HG02610 (cell line): Measurements from ENCODE around the gene CFAP45.

Experiments used
- ATAC-seq: cut with Tn5 transposase; IDR thresholded peaks from one replicate; pipeline ENCODE4 v1.9.1; 2021; ENCODE audit warnings: mild to moderate bottlenecking, moderate library complexity; ENCODE audit not compliant: unreplicated experiment

CFAP45 gene

DNA sequence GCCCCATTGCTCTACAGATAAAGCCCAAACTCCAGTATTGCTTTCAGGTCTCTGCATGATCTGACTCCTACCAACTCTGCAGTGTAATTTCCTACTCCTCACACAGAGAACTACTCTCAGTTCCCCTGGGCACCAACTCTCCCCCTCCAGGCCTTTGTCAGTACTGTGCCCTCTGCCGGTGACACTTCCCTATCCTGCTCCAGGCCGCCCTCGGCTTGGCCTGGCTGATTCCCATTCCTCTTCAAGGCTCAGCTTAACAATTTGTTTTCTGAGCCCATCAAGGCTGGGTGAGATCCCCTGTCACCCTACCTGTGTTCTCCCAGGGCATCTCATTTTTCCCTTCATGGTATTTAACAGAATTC is 70.7 kb downstream of the CFAP45 start:
- peak; percentile 74 for ATAC-seq

DNA sequence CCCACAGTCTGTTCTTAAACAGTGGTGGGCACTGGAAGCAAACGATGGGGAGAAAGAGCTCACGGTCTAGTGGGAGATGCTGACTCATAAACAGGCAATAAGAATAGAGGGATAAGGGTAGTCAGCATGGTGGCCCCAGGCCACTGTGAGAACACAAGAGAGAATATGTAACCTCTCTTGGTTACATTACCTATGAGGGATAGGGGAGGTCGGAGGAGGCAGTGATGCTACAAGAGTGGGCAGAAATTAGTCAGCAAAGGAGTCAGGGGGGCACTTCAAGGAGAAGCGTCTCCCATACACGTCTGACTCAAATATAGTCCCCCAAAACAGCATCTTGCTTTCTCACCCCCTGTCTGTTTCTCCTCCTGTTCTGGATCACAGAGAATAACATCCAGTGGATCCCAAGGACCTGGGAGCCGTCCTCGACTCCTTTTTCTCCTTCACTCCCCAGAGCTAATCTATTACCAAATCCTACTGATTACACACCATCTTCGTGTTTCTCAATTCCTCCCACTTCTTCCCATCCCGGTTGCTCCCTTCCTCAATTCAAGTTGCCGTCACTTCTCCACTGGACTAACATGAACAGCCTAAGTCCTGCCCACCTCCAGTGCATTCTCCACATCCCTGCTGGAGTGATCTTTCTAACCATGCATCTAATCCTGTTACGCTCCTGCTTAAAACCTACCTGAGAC is 71.2 kb downstream of the CFAP45 start:
- no peak for ATAC-seq

DNA sequence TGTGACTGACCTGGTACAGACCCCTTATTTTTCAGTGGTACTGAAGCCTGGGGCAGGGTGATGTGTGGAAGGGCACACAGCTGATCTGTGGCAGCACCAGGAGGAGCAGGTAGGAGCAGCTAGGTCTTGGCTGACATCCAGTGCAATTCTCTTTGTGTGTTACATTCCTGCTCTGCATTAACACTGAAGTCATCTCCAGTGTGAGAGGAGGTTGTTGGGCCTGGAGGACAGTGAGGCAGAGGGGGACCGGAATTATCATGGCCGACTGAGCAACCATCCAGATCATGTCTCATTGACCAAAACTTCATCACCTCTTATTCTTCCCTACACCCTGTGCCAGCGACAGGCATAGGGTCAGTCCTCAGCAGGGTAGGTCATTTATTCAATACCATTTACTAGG is 71.8 kb downstream of the CFAP45 start:
- no peak for ATAC-seq

DNA sequence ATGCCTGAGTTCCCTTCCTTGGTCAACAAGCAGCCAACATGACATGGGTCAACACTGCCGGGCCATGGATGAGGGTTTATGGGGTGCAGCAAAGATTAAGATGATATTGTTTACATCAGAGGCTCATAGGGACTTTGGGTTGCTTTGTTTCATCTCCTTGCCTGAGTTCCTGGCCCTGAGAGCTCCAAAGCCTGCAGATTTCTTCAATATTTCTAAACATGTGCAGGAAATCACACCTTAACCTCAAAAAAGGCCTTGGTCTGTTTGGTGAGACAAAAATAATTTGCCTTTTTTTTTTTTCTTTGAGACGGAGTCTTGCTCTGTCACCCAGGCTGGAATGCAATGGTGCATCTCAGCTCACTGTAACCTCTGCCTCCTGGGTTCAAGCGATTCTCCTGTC is 72.4 kb downstream of the CFAP45 start:
- ATAC-seq, result no peak

DNA sequence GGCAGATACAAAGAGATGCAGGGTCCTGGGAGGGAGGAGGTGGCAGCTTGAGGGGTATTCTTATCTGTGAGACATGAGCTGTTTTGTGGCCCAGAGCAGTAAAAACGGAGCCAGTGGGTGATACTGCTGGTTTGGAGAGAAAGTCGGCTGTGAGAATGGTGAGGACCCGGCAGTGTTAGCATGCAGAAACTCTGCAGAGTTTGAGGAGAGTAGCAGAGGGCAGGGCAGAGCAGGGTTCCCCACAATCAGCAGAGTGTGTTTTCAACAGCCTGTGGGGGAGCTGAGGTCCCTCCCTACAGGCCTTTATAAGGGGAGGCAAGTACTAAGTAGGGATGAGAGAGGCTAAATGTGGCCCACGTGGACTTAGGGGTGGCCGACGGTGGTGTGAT is 72.9 kb downstream of the CFAP45 start:
- no peak for ATAC-seq

DNA sequence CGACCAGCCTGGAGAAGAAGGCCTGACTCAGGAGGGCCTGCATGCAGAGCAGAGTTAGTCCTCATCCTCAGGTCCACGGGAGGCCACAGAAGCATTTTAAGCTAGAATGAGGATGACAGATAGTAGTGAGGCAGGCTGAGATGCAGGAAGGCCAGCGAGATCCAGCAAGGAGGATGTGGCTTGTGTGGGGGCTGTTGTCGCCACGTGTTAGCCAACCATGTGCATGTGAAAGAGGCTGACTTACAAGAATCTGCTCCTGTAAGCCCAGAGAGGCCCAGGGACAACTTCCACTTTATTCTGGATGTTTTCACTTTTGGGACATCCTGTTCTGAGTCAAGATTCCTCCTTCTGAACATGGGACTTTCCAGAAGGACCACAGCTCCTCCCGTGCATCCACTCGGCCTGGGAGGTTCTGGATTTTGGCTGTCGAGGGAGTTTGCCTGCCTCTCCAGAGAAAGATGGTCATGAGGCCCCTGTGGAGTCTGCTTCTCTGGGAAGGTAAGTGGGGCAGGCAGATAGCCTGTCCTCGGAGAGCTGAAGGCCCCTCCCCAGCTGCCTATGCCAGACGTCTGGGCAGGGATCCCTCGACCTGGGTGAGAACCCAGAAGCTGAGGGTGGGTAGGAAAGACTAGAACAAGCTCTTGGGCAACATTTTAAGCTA is 73.4 kb downstream of the CFAP45 start, which contains the start of gene SLAMF8:
Gene SLAMF8 (plus strand): TSS at position 433 of the 661 bp plus-strand sequence. CDS start 26 bp downstream, at position 459.
- peak; percentile 60 for ATAC-seq

DNA sequence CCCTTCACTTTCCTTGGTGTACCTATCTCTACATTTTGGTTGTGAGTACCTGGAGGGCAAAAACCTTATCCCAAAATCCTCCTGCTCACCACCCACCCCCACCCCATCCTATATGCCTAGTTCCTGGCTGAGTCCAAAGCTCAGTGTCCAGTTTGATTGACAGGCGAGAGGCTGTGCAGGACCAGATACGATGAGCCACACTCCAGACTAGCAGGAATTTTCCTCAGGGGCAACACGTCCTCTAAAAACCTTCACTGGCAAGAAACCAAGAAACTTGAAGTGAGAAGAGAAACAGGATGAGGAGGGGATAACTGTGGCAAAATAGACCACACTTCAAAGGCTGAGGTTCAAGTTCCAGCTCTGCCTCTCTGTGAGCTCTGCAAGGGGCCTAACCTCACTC is 74.4 kb downstream of the CFAP45 start:
- no peak for ATAC-seq

DNA sequence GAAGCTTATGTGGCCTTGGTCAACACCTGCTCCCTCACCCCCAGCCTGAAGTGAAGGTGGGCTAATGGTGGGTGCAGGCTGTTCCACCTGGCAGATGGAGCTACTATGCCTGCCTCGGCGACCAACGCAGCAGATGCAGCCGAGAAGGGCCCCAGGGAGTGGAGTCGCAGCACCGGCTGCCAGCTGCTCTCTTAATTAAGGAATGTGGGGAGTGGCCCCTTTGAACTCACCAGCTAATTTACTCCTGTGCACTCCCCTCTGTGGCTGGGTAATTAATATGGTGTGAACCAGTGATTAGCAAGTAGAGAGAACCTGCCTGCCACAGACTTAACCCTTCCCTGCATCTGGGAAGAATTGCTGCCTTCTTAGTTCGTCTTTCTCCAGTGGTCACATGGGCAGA is 76.6 kb downstream of the CFAP45 start:
- no peak for ATAC-seq
